ENCODE measurements around the gene SNX1. TPM values are rescaled to one million over a fixed set of nuclear protein-coding genes. Genes with fewer than 3 reads are reported as not detected.

SNX1 gene
- total and polyA plus RNA-seq, 2 of the 13 experiments (the other 11 are each of a cell fraction or from before 2014, with no cell fraction given): 29.3 to 60.1 TPM

DNA sequence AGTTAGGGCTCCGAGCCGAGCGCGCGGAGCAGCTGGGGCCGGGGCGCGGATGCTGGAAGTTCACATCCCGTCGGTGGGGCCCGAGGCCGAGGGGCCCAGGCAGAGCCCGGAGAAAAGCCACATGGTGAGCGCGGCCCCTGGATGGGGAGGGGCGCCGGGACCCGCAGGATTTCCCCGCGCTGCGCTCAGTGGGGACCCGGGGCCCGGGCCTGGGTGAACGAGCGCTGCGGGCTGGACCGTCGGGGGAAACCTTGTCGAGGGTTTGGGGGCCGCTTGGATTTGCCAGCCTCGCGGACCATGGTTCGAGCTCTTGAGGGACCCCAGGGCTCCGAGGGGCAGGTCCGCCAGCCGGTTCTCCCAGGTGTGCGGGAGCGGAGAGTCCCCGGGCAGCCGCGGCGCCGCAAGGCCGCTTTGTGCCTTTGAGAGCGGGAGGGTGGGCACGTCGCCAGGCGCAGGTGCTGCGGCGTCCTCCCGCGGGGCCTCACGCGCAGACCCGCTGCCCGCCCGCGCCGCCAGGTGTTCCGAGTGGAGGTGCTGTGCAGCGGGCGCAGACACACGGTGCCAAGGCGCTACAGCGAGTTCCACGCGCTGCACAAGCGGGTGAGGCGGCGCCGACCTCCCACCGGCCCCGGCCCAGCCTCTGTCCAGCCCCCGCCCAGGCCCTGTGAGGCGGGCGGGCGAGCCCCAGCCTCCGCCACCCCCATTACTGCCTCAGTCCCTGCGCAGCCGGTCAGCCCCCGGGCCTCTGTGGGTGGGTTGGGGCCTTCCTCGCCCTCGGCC lies 56.1 kb downstream of the SNX1 start, which contains the start of gene SNX22 (continued):
- TF ChIP-seq POLR2G (IDR thresholded peaks at IDR 0.05; ENCODE audit: low read depth, low read length): peak; percentile 72
- TF ChIP-seq, protein P1, sequence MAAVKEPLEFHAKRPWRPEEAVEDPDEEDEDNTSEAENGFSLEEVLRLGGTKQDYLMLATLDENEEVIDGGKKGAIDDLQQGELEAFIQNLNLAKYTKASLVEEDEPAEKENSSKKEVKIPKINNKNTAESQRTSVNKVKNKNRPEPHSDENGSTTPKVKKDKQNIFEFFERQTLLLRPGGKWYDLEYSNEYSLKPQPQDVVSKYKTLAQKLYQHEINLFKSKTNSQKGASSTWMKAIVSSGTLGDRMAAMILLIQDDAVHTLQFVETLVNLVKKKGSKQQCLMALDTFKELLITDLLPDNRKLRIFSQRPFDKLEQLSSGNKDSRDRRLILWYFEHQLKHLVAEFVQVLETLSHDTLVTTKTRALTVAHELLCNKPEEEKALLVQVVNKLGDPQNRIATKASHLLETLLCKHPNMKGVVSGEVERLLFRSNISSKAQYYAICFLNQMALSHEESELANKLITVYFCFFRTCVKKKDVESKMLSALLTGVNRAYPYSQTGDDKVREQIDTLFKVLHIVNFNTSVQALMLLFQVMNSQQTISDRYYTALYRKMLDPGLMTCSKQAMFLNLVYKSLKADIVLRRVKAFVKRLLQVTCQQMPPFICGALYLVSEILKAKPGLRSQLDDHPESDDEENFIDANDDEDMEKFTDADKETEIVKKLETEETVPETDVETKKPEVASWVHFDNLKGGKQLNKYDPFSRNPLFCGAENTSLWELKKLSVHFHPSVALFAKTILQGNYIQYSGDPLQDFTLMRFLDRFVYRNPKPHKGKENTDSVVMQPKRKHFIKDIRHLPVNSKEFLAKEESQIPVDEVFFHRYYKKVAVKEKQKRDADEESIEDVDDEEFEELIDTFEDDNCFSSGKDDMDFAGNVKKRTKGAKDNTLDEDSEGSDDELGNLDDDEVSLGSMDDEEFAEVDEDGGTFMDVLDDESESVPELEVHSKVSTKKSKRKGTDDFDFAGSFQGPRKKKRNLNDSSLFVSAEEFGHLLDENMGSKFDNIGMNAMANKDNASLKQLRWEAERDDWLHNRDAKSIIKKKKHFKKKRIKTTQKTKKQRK (IDR thresholded peaks at IDR 0.05; ENCODE audit: low read length): no peak
- TF ChIP-seq ZNF414 (CRISPR knock-in tag; IDR thresholded peaks at IDR 0.05): no peak
- TF ChIP-seq, protein P2, sequence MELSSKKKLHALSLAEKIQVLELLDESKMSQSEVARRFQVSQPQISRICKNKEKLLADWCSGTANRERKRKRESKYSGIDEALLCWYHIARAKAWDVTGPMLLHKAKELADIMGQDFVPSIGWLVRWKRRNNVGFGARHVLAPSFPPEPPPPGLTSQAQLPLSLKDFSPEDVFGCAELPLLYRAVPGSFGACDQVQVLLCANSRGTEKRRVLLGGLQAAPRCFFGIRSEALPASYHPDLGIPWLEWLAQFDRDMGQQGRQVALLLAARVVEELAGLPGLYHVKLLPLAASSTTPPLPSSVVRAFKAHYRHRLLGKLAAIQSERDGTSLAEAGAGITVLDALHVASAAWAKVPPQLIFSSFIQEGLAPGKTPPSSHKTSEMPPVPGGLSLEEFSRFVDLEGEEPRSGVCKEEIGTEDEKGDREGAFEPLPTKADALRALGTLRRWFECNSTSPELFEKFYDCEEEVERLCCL (CRISPR knock-in tag; IDR thresholded peaks at IDR 0.05; ENCODE audit: borderline replicate concordance): no peak
- TF ChIP-seq HES4 (CRISPR knock-in tag; IDR thresholded peaks at IDR 0.05; ENCODE audit: borderline replicate concordance): 0 out of 2 replicates have a peak, but pooled peaks have one; percentile 46
- TF ChIP-seq DZIP1 (CRISPR knock-in tag; IDR thresholded peaks at IDR 0.05): no peak
- TF ChIP-seq, protein P3, sequence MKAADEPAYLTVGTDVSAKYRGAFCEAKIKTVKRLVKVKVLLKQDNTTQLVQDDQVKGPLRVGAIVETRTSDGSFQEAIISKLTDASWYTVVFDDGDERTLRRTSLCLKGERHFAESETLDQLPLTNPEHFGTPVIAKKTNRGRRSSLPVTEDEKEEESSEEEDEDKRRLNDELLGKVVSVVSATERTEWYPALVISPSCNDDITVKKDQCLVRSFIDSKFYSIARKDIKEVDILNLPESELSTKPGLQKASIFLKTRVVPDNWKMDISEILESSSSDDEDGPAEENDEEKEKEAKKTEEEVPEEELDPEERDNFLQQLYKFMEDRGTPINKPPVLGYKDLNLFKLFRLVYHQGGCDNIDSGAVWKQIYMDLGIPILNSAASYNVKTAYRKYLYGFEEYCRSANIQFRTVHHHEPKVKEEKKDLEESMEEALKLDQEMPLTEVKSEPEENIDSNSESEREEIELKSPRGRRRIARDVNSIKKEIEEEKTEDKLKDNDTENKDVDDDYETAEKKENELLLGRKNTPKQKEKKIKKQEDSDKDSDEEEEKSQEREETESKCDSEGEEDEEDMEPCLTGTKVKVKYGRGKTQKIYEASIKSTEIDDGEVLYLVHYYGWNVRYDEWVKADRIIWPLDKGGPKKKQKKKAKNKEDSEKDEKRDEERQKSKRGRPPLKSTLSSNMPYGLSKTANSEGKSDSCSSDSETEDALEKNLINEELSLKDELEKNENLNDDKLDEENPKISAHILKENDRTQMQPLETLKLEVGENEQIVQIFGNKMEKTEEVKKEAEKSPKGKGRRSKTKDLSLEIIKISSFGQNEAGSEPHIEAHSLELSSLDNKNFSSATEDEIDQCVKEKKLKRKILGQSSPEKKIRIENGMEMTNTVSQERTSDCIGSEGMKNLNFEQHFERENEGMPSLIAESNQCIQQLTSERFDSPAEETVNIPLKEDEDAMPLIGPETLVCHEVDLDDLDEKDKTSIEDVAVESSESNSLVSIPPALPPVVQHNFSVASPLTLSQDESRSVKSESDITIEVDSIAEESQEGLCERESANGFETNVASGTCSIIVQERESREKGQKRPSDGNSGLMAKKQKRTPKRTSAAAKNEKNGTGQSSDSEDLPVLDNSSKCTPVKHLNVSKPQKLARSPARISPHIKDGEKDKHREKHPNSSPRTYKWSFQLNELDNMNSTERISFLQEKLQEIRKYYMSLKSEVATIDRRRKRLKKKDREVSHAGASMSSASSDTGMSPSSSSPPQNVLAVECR (CRISPR knock-in tag; IDR thresholded peaks at IDR 0.05; ENCODE audit: borderline replicate concordance): peak; percentile 45; the same call in 1 of the 2 replicates
- peak; percentile 70 for TF ChIP-seq PHF8 (CRISPR knock-in tag; IDR thresholded peaks at IDR 0.05)
- no peak for TF ChIP-seq ADNP (CRISPR knock-in tag; IDR thresholded peaks at IDR 0.05)
- TF ChIP-seq KDM2A (CRISPR knock-in tag; IDR thresholded peaks at IDR 0.05; ENCODE audit: borderline replicate concordance, low read depth): peak; percentile 84
- TF ChIP-seq AGO2 (optimal IDR thresholded peaks at IDR 0.05; ENCODE audit: low read depth, low read length): peak; percentile 46
- TF ChIP-seq, protein P4, sequence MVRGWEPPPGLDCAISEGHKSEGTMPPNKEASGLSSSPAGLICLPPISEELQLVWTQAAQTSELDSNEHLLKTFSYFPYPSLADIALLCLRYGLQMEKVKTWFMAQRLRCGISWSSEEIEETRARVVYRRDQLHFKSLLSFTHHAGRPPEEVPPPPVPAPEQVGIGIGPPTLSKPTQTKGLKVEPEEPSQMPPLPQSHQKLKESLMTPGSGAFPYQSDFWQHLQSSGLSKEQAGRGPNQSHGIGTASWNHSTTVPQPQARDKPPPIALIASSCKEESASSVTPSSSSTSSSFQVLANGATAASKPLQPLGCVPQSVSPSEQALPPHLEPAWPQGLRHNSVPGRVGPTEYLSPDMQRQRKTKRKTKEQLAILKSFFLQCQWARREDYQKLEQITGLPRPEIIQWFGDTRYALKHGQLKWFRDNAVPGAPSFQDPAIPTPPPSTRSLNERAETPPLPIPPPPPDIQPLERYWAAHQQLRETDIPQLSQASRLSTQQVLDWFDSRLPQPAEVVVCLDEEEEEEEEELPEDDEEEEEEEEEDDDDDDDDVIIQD (CRISPR knock-in tag; IDR thresholded peaks at IDR 0.05; ENCODE audit: low read depth): no peak
- TF ChIP-seq FOSL2 (CRISPR knock-in tag; IDR thresholded peaks at IDR 0.05): no peak
- no peak for TF ChIP-seq SMARCC2 (IDR thresholded peaks at IDR 0.05)

All from HepG2 (cell line).